AG04450 (cell line): ENCODE measurements around the gene NCOA6. TPM values are rescaled to one million over a fixed set of nuclear protein-coding genes. Genes with fewer than 3 reads are reported as not detected.

Experiments used
- CTCF ChIA-PET: fragments of 300-600, 350-600 bp; formaldehyde crosslinking; extraction: SDS; loops from one replicate; lab custom pipeline; 2022; ENCODE audit warnings: antibody characterized with exemption, inconsistent platforms; lab: Charles Lee
- POLR2A ChIA-PET: fragments of 350-600 bp; formaldehyde crosslinking; extraction: SDS; loops from one replicate; lab custom pipeline; 2021; ENCODE audit warnings: antibody characterized with exemption, inconsistent platforms; lab: Yijun Ruan, JAX
- DNase-seq: peaks from one replicate; pipeline ENCODE4 v3.0.0-alpha.2; 2011; ENCODE audit warnings: low read depth, low spot score
- H3K27ac ChIP-seq: one replicate; pipeline ENCODE4 v1.5.1; 2012; ENCODE audit warnings: low read depth, low read length, control low read depth
- H3K27me3 ChIP-seq: one replicate; pipeline ENCODE4 v1.6.0; 2012; ENCODE audit warnings: low read length; ENCODE audit not compliant: control insufficient read depth, insufficient read depth
- H3K4me3 ChIP-seq: 2 replicates; pipeline ENCODE4 v1.5.1; 2011; ENCODE audit warnings: mild to moderate bottlenecking, low read depth, low read length, control low read depth
- H3K9me3 ChIP-seq: 2 replicates; pipeline ENCODE4 v1.5.1; 2012; ENCODE audit warnings: low read length; ENCODE audit not compliant: control insufficient read depth, insufficient read depth
- polyA plus RNA-seq: library from polyadenylated mRNA; depleted of rRNA; stranded (reverse); fragments of >200 nt; gene quantifications from 2 replicates; pipeline ENCODE4 v1.2.3, GENCODE V29; 2011
- TF ChIP-seq, protein P1 (sequence below): IDR thresholded peaks from 2 replicates; pipeline ENCODE4 v1.5.1; 2011; ENCODE audit warnings: low read depth, low read length, control low read depth, inconsistent platforms

Gene NCOA6
- polyA plus RNA-seq, 1 experiment, result 15.5 TPM

DNA sequence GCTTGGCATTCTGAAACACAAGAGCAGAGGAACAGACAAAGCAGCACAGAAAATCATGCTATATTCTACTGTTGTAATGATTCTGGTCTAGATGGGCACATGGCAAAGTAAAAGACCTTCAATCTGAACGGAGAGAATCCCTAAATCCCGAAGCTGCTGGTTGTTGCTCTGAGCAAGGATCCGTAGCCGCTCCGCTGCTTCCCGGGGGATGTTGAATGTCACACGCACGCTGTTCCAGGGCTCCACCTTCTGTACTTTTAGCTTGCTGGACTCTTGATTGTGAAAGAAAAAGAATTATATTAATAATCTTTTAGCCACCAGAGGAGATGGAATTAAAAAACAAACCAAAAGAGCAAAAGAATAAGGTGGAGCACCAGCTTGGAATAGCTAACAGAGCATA, 49.3 kb downstream of the NCOA6 start:
- ChIA-PET POLR2A (no interaction called here), CTCF (no interaction called here)
- no peak overlapping the region for H3K27ac ChIP-seq
- TF ChIP-seq, protein P1, sequence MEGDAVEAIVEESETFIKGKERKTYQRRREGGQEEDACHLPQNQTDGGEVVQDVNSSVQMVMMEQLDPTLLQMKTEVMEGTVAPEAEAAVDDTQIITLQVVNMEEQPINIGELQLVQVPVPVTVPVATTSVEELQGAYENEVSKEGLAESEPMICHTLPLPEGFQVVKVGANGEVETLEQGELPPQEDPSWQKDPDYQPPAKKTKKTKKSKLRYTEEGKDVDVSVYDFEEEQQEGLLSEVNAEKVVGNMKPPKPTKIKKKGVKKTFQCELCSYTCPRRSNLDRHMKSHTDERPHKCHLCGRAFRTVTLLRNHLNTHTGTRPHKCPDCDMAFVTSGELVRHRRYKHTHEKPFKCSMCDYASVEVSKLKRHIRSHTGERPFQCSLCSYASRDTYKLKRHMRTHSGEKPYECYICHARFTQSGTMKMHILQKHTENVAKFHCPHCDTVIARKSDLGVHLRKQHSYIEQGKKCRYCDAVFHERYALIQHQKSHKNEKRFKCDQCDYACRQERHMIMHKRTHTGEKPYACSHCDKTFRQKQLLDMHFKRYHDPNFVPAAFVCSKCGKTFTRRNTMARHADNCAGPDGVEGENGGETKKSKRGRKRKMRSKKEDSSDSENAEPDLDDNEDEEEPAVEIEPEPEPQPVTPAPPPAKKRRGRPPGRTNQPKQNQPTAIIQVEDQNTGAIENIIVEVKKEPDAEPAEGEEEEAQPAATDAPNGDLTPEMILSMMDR, result no peak
- no peaks in the 10 kb centered on the region for H3K27me3 ChIP-seq
- H3K9me3 ChIP-seq, result no peaks in the 10 kb centered on the region
- DNase-seq, result no peak
- H3K4me3 ChIP-seq, result no peak overlapping the region

DNA sequence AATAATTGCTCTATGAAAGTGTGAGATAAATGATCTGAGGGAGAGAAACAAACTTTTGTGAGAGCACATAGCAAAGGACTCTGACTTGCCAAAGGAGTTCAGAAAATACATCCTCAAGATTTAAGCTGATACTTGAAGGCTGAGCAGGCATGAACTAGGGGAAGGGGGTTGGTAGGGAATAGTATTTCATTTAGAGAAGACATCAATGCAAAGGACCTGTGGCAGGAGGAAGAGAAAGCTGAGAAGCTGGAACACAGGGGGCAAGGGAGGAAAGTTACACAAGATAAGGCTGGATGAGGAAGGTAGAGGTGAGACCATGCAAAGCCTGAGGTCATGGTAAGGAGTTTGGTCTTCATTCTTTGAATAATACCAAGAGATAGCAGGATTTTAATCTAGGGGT, 50.6 kb downstream of the NCOA6 start:
- Histone ChIP-seq H3K27ac (no peak overlapping the region), H3K4me3 (no peak overlapping the region), H3K27me3 (no peaks in the 10 kb centered on the region), H3K9me3 (no peaks in the 10 kb centered on the region)
- TF ChIP-seq, protein P1, result no peak
- DNase-seq, result no peak
- CTCF ChIA-PET, result no interaction called here
- POLR2A ChIA-PET, result no interaction called here

DNA sequence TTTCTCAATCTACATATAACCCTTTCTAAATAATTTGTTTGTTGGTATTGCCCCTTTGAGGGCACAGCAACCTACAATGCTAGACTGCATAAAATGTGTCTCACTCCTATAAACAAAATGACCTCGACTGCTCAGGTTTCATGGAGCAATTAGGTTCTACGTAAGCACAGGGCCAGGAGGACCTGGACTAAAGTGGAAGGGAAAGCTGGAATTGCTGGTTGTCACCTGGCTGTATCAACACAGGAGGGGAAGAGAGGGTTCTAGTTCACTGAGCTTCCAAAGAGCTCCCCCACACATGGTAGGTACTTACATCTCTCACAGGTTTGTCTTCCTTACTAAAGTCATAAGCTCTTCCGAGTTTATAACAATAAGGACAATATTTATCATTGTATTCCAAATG, 51.0 kb downstream of the NCOA6 start:
- H3K27ac ChIP-seq, result no peak overlapping the region
- TF ChIP-seq, protein P1, result no peak
- POLR2A ChIA-PET, result no interaction called here

DNA sequence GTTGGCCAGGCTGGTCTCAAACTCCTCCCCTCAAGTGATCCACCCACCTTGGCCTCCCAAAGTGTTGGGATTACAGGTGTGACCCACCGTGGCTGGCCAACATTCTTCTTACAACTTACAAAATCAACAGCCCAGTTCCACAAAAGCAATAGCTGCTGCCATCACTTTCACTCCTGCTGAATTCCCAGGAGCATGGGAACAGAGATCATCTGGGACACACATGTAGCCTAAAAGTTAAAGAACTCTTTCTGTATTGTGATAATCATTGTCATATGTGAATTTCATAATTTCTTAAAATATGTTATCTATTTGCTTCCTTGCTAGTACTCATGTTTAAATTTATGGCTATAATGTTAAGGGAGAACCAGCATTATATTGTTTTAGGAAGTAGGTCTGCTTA, 51.7 kb downstream of the NCOA6 start:
- no peak for DNase-seq
- TF ChIP-seq, protein P1, result no peak
- CTCF ChIA-PET, result no interaction called here
- no peaks in the 10 kb centered on the region for H3K27me3 ChIP-seq
- H3K9me3 ChIP-seq, result no peaks in the 10 kb centered on the region
- no peak overlapping the region for H3K4me3 ChIP-seq
- POLR2A ChIA-PET, result no interaction called here
- H3K27ac ChIP-seq, result no peak overlapping the region

More for the DNA sequence above, 51.0 kb downstream of the NCOA6 start:
- CTCF ChIA-PET, result no interaction called here
- no peaks in the 10 kb centered on the region for H3K27me3 ChIP-seq
- no peak for DNase-seq
- no peaks in the 10 kb centered on the region for H3K9me3 ChIP-seq
- H3K4me3 ChIP-seq, result no peak overlapping the region

DNA sequence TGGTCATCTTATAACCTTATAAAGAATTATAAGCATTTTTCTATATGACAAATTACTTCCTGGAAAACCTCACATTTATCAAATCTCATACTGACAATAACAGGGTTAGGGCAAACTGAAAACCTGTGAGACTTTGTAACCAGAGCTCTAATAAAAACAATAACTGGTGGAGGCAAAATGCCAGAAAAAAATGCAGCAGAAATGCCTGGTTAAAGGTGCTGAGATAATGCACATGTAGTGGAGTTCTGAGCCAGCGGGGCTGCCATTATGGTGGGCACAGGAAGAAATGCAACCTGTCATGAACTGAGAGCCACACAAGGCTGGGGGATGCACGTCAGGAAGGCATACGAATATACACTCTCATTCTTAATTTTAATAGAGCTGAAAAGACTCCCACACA, 53.0 kb downstream of the NCOA6 start:
- Histone ChIP-seq H3K27ac (no peak overlapping the region), H3K9me3 (no peaks in the 10 kb centered on the region), H3K4me3 (no peak overlapping the region), H3K27me3 (no peaks in the 10 kb centered on the region)
- TF ChIP-seq, protein P1, result no peak
- ChIA-PET POLR2A (no interaction called here), CTCF (interaction anchor here (0.6 to 0.9 kb wide), 3 partner anchors 10 to 526 kb away, joined by 3 read pairs; no protein-coding TSS in a partner anchor)
- DNase-seq, result no peak
